Coronary artery (tissue), 2 donors: ENCODE measurements around the gene EEF1AKMT2.

Experiments
- DNase-seq: peaks from one replicate; pipeline ENCODE4 v3.0.0-alpha.2; 2017; ENCODE audit warnings: low spot score
- H3K27ac ChIP-seq, 2 donors: fragments of 200-600 bp; sonication (generic); one replicate each; pipeline ENCODE4 v1.5.1; 2016 to 2019
- H3K4me3 ChIP-seq: fragments of 200-600 bp; sonication (generic); 2 replicates; pipeline ENCODE4 v1.5.1; 2016; ENCODE audit warnings: mild to moderate bottlenecking, moderate library complexity
- CTCF ChIP-seq: fragments of 200-600 bp; sonication (generic); IDR thresholded peaks from one replicate; pipeline ENCODE4 v1.5.1; 2019; ENCODE audit warnings: antibody characterized with exemption

Gene EEF1AKMT2

GRCh38 chr10:124717911-124718741 lies 73.6 kb downstream of the EEF1AKMT2 start:
- no peak for DNase-seq
- Histone ChIP-seq H3K4me3 (no peak overlapping the region), H3K27ac (peak overlapping the region; percentile 47 to 76)
- no peak for TF ChIP-seq CTCF

- no peak for TF ChIP-seq CTCF
- Histone ChIP-seq H3K27ac (peak overlapping the region in 1 of 2 donors; percentile 76), H3K4me3 (no peak overlapping the region)
- no peak for DNase-seq
These were observed 74.5 kb downstream of the EEF1AKMT2 start for GRCh38 chr10:124717041-124717757.

- H3K27ac ChIP-seq: no peak overlapping the region
- TF ChIP-seq CTCF: no peak
- no peak overlapping the region for H3K4me3 ChIP-seq
- no peak for DNase-seq
These were observed 75.3 kb downstream of the EEF1AKMT2 start for GRCh38 chr10:124716369-124716768.

GRCh38 chr10:124715439-124715838 lies 76.2 kb downstream of the EEF1AKMT2 start:
- no peak overlapping the region for H3K4me3 ChIP-seq
- DNase-seq: no peak
- peak overlapping the region in 1 of 2 donors; percentile 7 for H3K27ac ChIP-seq
- TF ChIP-seq CTCF: no peak

GRCh38 chr10:124713679-124714255 lies 77.9 kb downstream of the EEF1AKMT2 start:
- H3K27ac ChIP-seq: no peak overlapping the region
- no peak for DNase-seq
- no peak overlapping the region for H3K4me3 ChIP-seq
- TF ChIP-seq CTCF: no peak

- H3K27ac ChIP-seq: peak overlapping the region in 1 of 2 donors; percentile 31
- no peak for TF ChIP-seq CTCF
- no peak overlapping the region for H3K4me3 ChIP-seq
- DNase-seq: no peak
These were observed 78.8 kb downstream of the EEF1AKMT2 start for GRCh38 chr10:124712704-124713407.
